ENCODE data around the gene PIP4K2A.

The PIP4K2A gene

GRCh38 chr10:22599636-22600228, 114.6 kb downstream of the PIP4K2A start:
- FAIRE-seq (no peak), DNase-seq (ENCODE audit: insufficient read length, low spot score) (no peak)
- no peak for TF ChIP-seq POLR2A (IDR thresholded peaks at IDR 0.05; ENCODE audit: low read depth, low read length)

- peak; percentile 27 for DNase-seq (ENCODE audit: insufficient read length, low spot score)
Observed at GRCh38 chr10:22599048-22599561, 115.3 kb downstream of the PIP4K2A start.

GRCh38 chr10:22598478-22598877, 115.9 kb downstream of the PIP4K2A start:
- no peak for TF ChIP-seq POLR2A (IDR thresholded peaks at IDR 0.05; ENCODE audit: low read depth, low read length)
- no peak for FAIRE-seq
- DNase-seq (ENCODE audit: insufficient read length, low spot score) = no peak

More at GRCh38 chr10:22599048-22599561, 115.3 kb downstream of the PIP4K2A start:
- FAIRE-seq = peak; percentile 45
- TF ChIP-seq POLR2A (IDR thresholded peaks at IDR 0.05; ENCODE audit: low read depth, low read length) = no peak

GRCh38 chr10:22597138-22597537, 117.2 kb downstream of the PIP4K2A start:
- no peak for TF ChIP-seq POLR2A (IDR thresholded peaks at IDR 0.05; ENCODE audit: low read depth, low read length)
- no peak for FAIRE-seq
- no peak for DNase-seq (ENCODE audit: insufficient read length, low spot score)

GRCh38 chr10:22593636-22594198, 120.7 kb downstream of the PIP4K2A start:
- TF ChIP-seq POLR2A (IDR thresholded peaks at IDR 0.05; ENCODE audit: low read depth, low read length) = no peak
- DNase-seq (ENCODE audit: insufficient read length, low spot score) (no peak), FAIRE-seq (no peak)

- TF ChIP-seq POLR2A (IDR thresholded peaks at IDR 0.05; ENCODE audit: low read depth, low read length) = no peak
Observed at GRCh38 chr10:22593026-22593425, 121.4 kb downstream of the PIP4K2A start.

GRCh38 chr10:22589851-22590514, 124.4 kb downstream of the PIP4K2A start:
- DNase-seq (ENCODE audit: insufficient read length, low spot score) = no peak
- no peak for FAIRE-seq
- no peak for TF ChIP-seq POLR2A (IDR thresholded peaks at IDR 0.05; ENCODE audit: low read depth, low read length)

More at GRCh38 chr10:22593026-22593425, 121.4 kb downstream of the PIP4K2A start:
- FAIRE-seq = no peak
- no peak for DNase-seq (ENCODE audit: insufficient read length, low spot score)

GRCh38 chr10:22588462-22588861, 125.9 kb downstream of the PIP4K2A start:
- FAIRE-seq (no peak), DNase-seq (ENCODE audit: insufficient read length, low spot score) (no peak)
- no peak for TF ChIP-seq POLR2A (IDR thresholded peaks at IDR 0.05; ENCODE audit: low read depth, low read length)

- DNase-seq (ENCODE audit: insufficient read length, low spot score) = no peak
- no peak for TF ChIP-seq POLR2A (IDR thresholded peaks at IDR 0.05; ENCODE audit: low read depth, low read length)
- no peak for FAIRE-seq
Observed at GRCh38 chr10:22583683-22584082, 130.7 kb downstream of the PIP4K2A start.

- DNase-seq (ENCODE audit: insufficient read length, low spot score) (no peak), FAIRE-seq (no peak)
- TF ChIP-seq POLR2A (IDR thresholded peaks at IDR 0.05; ENCODE audit: low read depth, low read length) = no peak
Observed at GRCh38 chr10:22581461-22581860, 132.9 kb downstream of the PIP4K2A start.

- FAIRE-seq (no peak), DNase-seq (ENCODE audit: insufficient read length, low spot score) (no peak)
- TF ChIP-seq POLR2A (IDR thresholded peaks at IDR 0.05; ENCODE audit: low read depth, low read length) = no peak
Observed at GRCh38 chr10:22580711-22581110, 133.7 kb downstream of the PIP4K2A start.

- DNase-seq (ENCODE audit: insufficient read length, low spot score) (no peak), FAIRE-seq (no peak)
- no peak for TF ChIP-seq POLR2A (IDR thresholded peaks at IDR 0.05; ENCODE audit: low read depth, low read length)
Observed at GRCh38 chr10:22579826-22580225, 134.6 kb downstream of the PIP4K2A start.

- FAIRE-seq (no peak), DNase-seq (ENCODE audit: insufficient read length, low spot score) (peak; percentile 10)
- no peak for TF ChIP-seq POLR2A (IDR thresholded peaks at IDR 0.05; ENCODE audit: low read depth, low read length)
Observed at GRCh38 chr10:22573820-22574569, 140.4 kb downstream of the PIP4K2A start.
